Uterus (tissue), 2 donors: ENCODE results near the gene COL23A1.

Source experiments
- CTCF ChIP-seq, 4 experiments: fragments of 200-600 bp in 2 of 4; fragments of 450-650 bp in 2 of 4; sonication (generic) in 2 of 4; IDR thresholded peaks; one replicate each; pipeline ENCODE4 v1.5.1; 2016 to 2019; ENCODE audit warnings: antibody characterized with exemption in 4 of 4, mild to moderate bottlenecking in 2 of 4, moderate library complexity in 1 of 4
- POLR2A ChIP-seq, 2 donors: fragments of 450-650 bp; IDR thresholded peaks; one replicate each; pipeline ENCODE4 v1.6.1; 2016; ENCODE audit warnings: antibody characterized with exemption in 2 of 2, mild to moderate bottlenecking in 1 of 2, moderate library complexity in 1 of 2

- no peak for TF ChIP-seq CTCF (IDR thresholded peaks at IDR 0.05)
- TF ChIP-seq POLR2A (IDR thresholded peaks at IDR 0.05) = no peak
Observed at GRCh38 chr5:178356431-178356872, 233.7 kb downstream of the COL23A1 start.
